Ishikawa (cell line): ENCODE results near the gene HMCN1.

Source experiments
- CEBPB ChIP-seq: IDR thresholded peaks from 2 replicates; pipeline ENCODE4 v1.6.1; 2012
- EGR1 ChIP-seq: IDR thresholded peaks from 2 replicates; pipeline ENCODE4 v1.6.1; 2012
- EP300 ChIP-seq: IDR thresholded peaks from 2 replicates; pipeline ENCODE4 v1.6.1; 2012; ENCODE audit warnings: borderline replicate concordance
- FOXM1 ChIP-seq: IDR thresholded peaks from 2 replicates; pipeline ENCODE4 v1.6.1; 2012; ENCODE audit warnings: low read depth, borderline replicate concordance
- MAX ChIP-seq: IDR thresholded peaks from 2 replicates; pipeline ENCODE4 v1.6.1; 2012
- NFIC ChIP-seq: IDR thresholded peaks from 2 replicates; pipeline ENCODE4 v1.6.1; 2012
- RAD21 ChIP-seq: IDR thresholded peaks from 2 replicates; pipeline ENCODE4 v1.6.1; 2012; ENCODE audit warnings: low read depth
- REST ChIP-seq: IDR thresholded peaks from 2 replicates; pipeline ENCODE4 v1.6.1; 2012; ENCODE audit warnings: low read depth, mild to moderate bottlenecking
- TAF1 ChIP-seq: IDR thresholded peaks from 2 replicates; pipeline ENCODE4 v1.6.1; 2012; ENCODE audit warnings: low read depth, mild to moderate bottlenecking
- TCF12 ChIP-seq: IDR thresholded peaks from 2 replicates; pipeline ENCODE4 v1.6.1; 2012; ENCODE audit warnings: low read depth
- TEAD4 ChIP-seq: IDR thresholded peaks from 2 replicates; pipeline ENCODE4 v1.6.1; 2012
- USF1 ChIP-seq: IDR thresholded peaks from 2 replicates; pipeline ENCODE4 v1.6.1; 2012
- YY1 ChIP-seq: IDR thresholded peaks from 2 replicates; pipeline ENCODE4 v1.6.1; 2012; ENCODE audit warnings: low read depth
- ZBTB7A ChIP-seq: IDR thresholded peaks from 2 replicates; pipeline ENCODE4 v1.6.1; 2012; ENCODE audit warnings: low read depth

Gene HMCN1

GRCh38 chr1:185821612-185822385 lies 87.6 kb downstream of the HMCN1 start:
- TF ChIP-seq TAF1 (no peak), YY1 (no peak), EGR1 (no peak), RAD21 (no peak), EP300 (no peak), REST (no peak)

- TF ChIP-seq ZBTB7A (no peak), RAD21 (no peak), TAF1 (no peak), YY1 (no peak), USF1 (no peak), CEBPB (no peak), FOXM1 (no peak)
Observed at GRCh38 chr1:185823467-185823866, 89.3 kb downstream of the HMCN1 start.

GRCh38 chr1:185824106-185824505 lies 89.9 kb downstream of the HMCN1 start:
- no peak for TF ChIP-seq CEBPB
- TF ChIP-seq NFIC: no peak

- TF ChIP-seq EGR1: no peak
- no peak for TF ChIP-seq TAF1
- no peak for TF ChIP-seq TEAD4
- TF ChIP-seq EP300: no peak
- no peak for TF ChIP-seq MAX
- TF ChIP-seq RAD21: no peak
- no peak for TF ChIP-seq CEBPB
- TF ChIP-seq REST: no peak
- no peak for TF ChIP-seq ZBTB7A
- TF ChIP-seq NFIC: no peak
- no peak for TF ChIP-seq TCF12
- no peak for TF ChIP-seq YY1
- TF ChIP-seq USF1: no peak
Observed at GRCh38 chr1:185825556-185825955, 91.4 kb downstream of the HMCN1 start.

- TF ChIP-seq RAD21: no peak
- no peak for TF ChIP-seq EGR1
Observed at GRCh38 chr1:185834371-185834905, 100.2 kb downstream of the HMCN1 start.

GRCh38 chr1:185835191-185835590 lies 101.0 kb downstream of the HMCN1 start:
- TF ChIP-seq EP300 (no peak), MAX (no peak), CEBPB (no peak), YY1 (no peak)

- no peak for TF ChIP-seq EP300
- TF ChIP-seq TCF12: no peak
- no peak for TF ChIP-seq USF1
- no peak for TF ChIP-seq TEAD4
- no peak for TF ChIP-seq EGR1
- no peak for TF ChIP-seq TAF1
- no peak for TF ChIP-seq RAD21
- TF ChIP-seq MAX: no peak
- TF ChIP-seq FOXM1: no peak
- no peak for TF ChIP-seq REST
- no peak for TF ChIP-seq CEBPB
- no peak for TF ChIP-seq YY1
Observed at GRCh38 chr1:185837711-185838110, 103.5 kb downstream of the HMCN1 start.
